PC-9 (cell line): ENCODE results near the gene NSD2.

Source experiments
- CTCF ChIP-seq: fragments of 200-600 bp; sonication (generic); conservative IDR thresholded peaks from 2 replicates; pipeline ENCODE4 v1.6.1; 2017; ENCODE audit warnings: mixed run types, antibody characterized with exemption, mild to moderate bottlenecking, moderate library complexity
- EZH2 ChIP-seq: fragments of 200-600 bp; sonication (generic); IDR thresholded peaks from 2 replicates; pipeline ENCODE4 v1.8.0; 2017; ENCODE audit warnings: antibody characterized with exemption, low read depth

DNA sequence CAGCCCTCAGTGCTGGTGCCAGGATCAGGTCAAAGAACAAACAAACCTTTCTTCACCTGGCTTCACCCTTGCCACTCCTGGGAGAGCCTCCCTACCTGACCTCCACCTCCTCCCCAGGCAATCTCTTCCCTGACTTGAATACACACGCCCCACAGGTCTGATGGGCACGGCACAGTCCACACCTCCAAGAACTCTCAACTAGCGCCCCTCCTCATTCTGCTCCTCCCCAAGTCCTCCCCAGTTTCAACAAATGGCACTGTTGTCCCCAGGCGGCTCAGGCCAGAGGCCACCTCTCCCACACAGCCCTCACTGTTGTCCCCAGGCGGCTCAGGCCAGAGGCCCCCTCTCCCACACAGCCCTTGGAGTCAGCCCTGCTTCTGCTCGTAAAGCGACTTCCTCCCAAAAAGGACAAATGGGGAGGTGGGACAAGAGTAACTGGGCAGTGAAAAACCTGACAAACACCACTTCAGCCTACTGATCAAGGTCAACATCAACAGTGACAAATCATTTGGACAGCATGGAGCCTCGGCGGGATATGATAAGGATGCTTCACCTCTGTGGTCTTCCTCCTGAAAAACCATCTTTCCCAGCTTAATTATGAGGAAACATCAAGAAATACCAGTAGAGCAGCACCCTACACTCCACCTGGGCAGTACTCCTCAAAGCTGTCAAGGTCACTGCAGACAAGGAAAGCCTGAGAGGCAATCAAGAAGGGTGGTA lies 18.1 kb upstream of the NSD2 start:
- TF ChIP-seq EZH2 (no peak), CTCF (no peak)
